ENCODE results near the gene PCBP3. TPM values are rescaled to one million over a fixed set of nuclear protein-coding genes. Genes with fewer than 3 reads are reported as not detected.

Gene PCBP3
- total and polyA plus RNA-seq, 8 donors = 0.83 to 4.3 (median 1.7) TPM

- ATAC-seq = no peak
- H3K27ac ChIP-seq = no peak overlapping the region
- WGBS, 2 donors = 76 to 90% methylated on average over 9 of the region's 9 CpGs
- DNase-seq = no peak
- no peaks in the 10 kb centered on the region for H3K4me1 ChIP-seq
- TF ChIP-seq, protein P1, sequence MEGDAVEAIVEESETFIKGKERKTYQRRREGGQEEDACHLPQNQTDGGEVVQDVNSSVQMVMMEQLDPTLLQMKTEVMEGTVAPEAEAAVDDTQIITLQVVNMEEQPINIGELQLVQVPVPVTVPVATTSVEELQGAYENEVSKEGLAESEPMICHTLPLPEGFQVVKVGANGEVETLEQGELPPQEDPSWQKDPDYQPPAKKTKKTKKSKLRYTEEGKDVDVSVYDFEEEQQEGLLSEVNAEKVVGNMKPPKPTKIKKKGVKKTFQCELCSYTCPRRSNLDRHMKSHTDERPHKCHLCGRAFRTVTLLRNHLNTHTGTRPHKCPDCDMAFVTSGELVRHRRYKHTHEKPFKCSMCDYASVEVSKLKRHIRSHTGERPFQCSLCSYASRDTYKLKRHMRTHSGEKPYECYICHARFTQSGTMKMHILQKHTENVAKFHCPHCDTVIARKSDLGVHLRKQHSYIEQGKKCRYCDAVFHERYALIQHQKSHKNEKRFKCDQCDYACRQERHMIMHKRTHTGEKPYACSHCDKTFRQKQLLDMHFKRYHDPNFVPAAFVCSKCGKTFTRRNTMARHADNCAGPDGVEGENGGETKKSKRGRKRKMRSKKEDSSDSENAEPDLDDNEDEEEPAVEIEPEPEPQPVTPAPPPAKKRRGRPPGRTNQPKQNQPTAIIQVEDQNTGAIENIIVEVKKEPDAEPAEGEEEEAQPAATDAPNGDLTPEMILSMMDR (IDR thresholded peaks at IDR 0.05) = no peak
- intact Hi-C loops (cut with DNase I) = no loop called here
- no peaks in the 10 kb centered on the region for H3K9me3 ChIP-seq
- H3K4me3 ChIP-seq = no peak overlapping the region
- no peak for FAIRE-seq
- H3K36me3 ChIP-seq = no peaks in the 10 kb centered on the region
- no peaks in the 10 kb centered on the region for H3K27me3 ChIP-seq
These were observed 121.3 kb downstream of the PCBP3 start for GRCh38 chr21:45764792-45765191.

DNA sequence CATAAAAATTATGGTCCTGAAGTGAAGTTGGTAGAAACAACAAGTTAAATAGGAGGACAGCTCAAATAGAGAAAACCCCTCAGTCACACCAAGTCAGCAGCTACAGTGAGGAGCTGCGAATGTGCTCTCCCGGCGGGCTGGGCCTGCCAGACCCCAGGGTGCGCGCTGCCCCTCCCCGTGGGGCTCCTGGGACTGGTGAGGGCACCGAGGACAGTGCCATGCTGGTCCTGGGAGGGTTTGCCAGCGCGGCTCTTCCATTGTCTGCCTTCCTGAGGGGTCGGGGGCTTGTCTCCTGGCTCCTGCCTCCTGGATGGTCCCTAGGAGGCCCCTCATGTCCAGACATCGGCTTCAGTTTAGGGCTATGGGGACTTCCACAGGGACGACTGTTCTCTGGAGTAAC, 121.8 kb downstream of the PCBP3 start:
- no peaks in the 10 kb centered on the region for H3K27me3 ChIP-seq
- ATAC-seq = no peak
- no peak for FAIRE-seq
- intact Hi-C loops (cut with DNase I) = no loop called here
- H3K36me3 ChIP-seq = no peaks in the 10 kb centered on the region
- no peaks in the 10 kb centered on the region for H3K9me3 ChIP-seq
- 72 to 87% methylated on average over 12 of the region's 12 CpGs for WGBS, 2 donors
- TF ChIP-seq, protein P1 (IDR thresholded peaks at IDR 0.05) = no peak
- H3K4me1 ChIP-seq = no peaks in the 10 kb centered on the region
- DNase-seq = no peak
- H3K27ac ChIP-seq = no peak overlapping the region
- no peak overlapping the region for H3K4me3 ChIP-seq

- Histone ChIP-seq H3K4me3 (no peak overlapping the region), H3K36me3 (no peaks in the 10 kb centered on the region), H3K27ac (no peak overlapping the region), H3K27me3 (no peaks in the 10 kb centered on the region), H3K9me3 (no peaks in the 10 kb centered on the region), H3K4me1 (no peaks in the 10 kb centered on the region)
- FAIRE-seq (no peak), ATAC-seq (no peak), DNase-seq (no peak)
- TF ChIP-seq, protein P1 (IDR thresholded peaks at IDR 0.05) = no peak
- intact Hi-C loops (cut with DNase I) = no loop called here
- 73 to 84% methylated on average over 14 of the region's 14 CpGs for WGBS, 2 donors
These were observed 122.5 kb downstream of the PCBP3 start for GRCh38 chr21:45766055-45766454.

DNA sequence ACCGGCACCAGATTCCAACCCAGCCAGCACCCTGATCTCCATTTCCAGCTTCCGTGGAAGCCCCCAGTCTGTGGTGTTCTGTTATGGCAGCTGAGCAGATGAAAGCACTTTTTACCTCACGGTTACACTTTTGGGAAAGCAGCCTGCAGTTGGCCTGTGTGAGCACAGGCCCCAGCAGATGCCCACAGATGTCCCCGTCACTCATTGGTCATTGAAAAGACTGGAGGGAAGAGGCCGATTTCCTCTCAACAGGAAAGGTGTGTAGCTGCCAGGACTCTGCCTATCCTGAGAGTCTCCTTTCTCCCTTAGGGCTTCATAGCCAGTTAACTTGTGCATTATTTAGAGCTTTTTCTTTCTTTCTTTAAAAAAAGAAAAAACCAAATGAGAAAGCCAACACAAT, 123.0 kb downstream of the PCBP3 start:
- no peak for DNase-seq
- FAIRE-seq = no peak
- no peak overlapping the region for H3K4me3 ChIP-seq
- H3K4me1 ChIP-seq = no peaks in the 10 kb centered on the region
- no peaks in the 10 kb centered on the region for H3K9me3 ChIP-seq
- ATAC-seq = no peak
- intact Hi-C loops (cut with DNase I) = no loop called here
- 75 to 80% methylated on average over 5 of the region's 5 CpGs for WGBS, 2 donors
- TF ChIP-seq, protein P1 (IDR thresholded peaks at IDR 0.05) = no peak
- no peaks in the 10 kb centered on the region for H3K27me3 ChIP-seq
- H3K36me3 ChIP-seq = no peaks in the 10 kb centered on the region
- H3K27ac ChIP-seq = no peak overlapping the region

GRCh38 chr21:45767071-45768006, 123.8 kb downstream of the PCBP3 start:
- no peak overlapping the region for H3K27ac ChIP-seq
- H3K27me3 ChIP-seq = no peaks in the 10 kb centered on the region
- ATAC-seq = no peak
- no peaks in the 10 kb centered on the region for H3K4me1 ChIP-seq
- TF ChIP-seq, protein P1 (IDR thresholded peaks at IDR 0.05) = no peak
- no peak for FAIRE-seq
- intact Hi-C loops (cut with DNase I) = no loop called here
- H3K36me3 ChIP-seq = no peaks in the 10 kb centered on the region
- no peak for DNase-seq
- H3K9me3 ChIP-seq = no peaks in the 10 kb centered on the region
- H3K4me3 ChIP-seq = no peak overlapping the region
- WGBS, 2 donors = 58 to 74% methylated on average over 13 of the region's 13 CpGs

Data from pancreas (tissue), 10 donors.